Right lobe of liver (tissue), 6 donors: Measurements from ENCODE around the gene CAMKMT. TPM values are rescaled to one million over a fixed set of nuclear protein-coding genes. Genes with fewer than 3 reads are reported as not detected.

Experiments used
- ATAC-seq, 4 donors: fragments of 200-7000 bp; cut with Tn5 transposase; one replicate each; pipeline ENCODE4 v1.9.1; 2020; ENCODE audit warnings: mild to moderate bottlenecking in 4 of 4, moderate library complexity in 4 of 4
- DNase-seq, 3 donors: peaks; one replicate each; pipeline ENCODE4 v3.0.0-alpha.2; 2020
- H3K27ac ChIP-seq, 3 donors: fragments of 200-600 bp; one replicate each; pipeline ENCODE4 v1.8.0; 2022
- H3K27me3 ChIP-seq, 2 donors: fragments of 200-600 bp; one replicate each; pipeline ENCODE4 v1.8.0; 2022
- H3K36me3 ChIP-seq, 4 donors: fragments of 200-600 bp; sonication (generic) in 1 of 4; one replicate each; pipeline versions ENCODE4 v1.5.1 to v1.8.0; 2017 to 2022; ENCODE audit warnings: control low read depth in 1 of 4
- H3K4me1 ChIP-seq, 4 donors: fragments of 200-600 bp; sonication (generic) in 1 of 4; one replicate each; pipeline versions ENCODE4 v1.5.1 to v1.8.0; 2017 to 2022; ENCODE audit warnings: control low read depth in 1 of 4
- H3K4me3 ChIP-seq, 3 donors: fragments of 200-600 bp; one replicate each; pipeline ENCODE4 v1.8.0; 2022
- H3K9me3 ChIP-seq, 4 donors: fragments of 200-600 bp; sonication (generic) in 1 of 4; one replicate each; pipeline versions ENCODE4 v1.5.1 to v1.8.0; 2017 to 2022; ENCODE audit warnings: control low read depth in 1 of 4
- POLR2A ChIP-seq: fragments of 450-650 bp; IDR thresholded peaks from one replicate; pipeline ENCODE4 v1.6.1; 2017; ENCODE audit warnings: antibody characterized with exemption, mild to moderate bottlenecking
- WGBS: methylation state at CpG from one replicate; pipeline ENCODE4 v1.1.6; 2018; ENCODE audit warnings: low coverage, low lambda C conversion rate; ENCODE audit not compliant: insufficient coverage; ENCODE audit errors: missing lambda C conversion rate; 5-methylcytosine and 5-hydroxymethylcytosine counted together
- intact Hi-C, 2 donors: fragments of 100-400 bp; cut with DNase I; formaldehyde crosslinking; loops; one replicate each; pipeline versions ENCODE4 v1.11.2 to v1.14.1; 2022
- total RNA-seq, 6 experiments: library from RNA; depleted of rRNA in 2 of 6; stranded (reverse); fragments of >200 nt in 2 of 6; fragmentation: NEBNext Ultra II Directional in 3 of 6; extraction: Animal tissue kit (Norgen Biotek cat#: 25700) in 3 of 6; gene quantifications; one replicate each; pipeline versions ENCODE4 v1.1.0 to v1.2.4, GENCODE V29; 2016 to 2023
- TF ChIP-seq, protein P1 (sequence below), 4 donors: fragments of 200-600 bp in 3 of 4; fragments of 450-650 bp in 1 of 4; IDR thresholded peaks; one replicate each; pipeline versions ENCODE4 v1.5.1 to v1.8.0; 2016 to 2022; ENCODE audit warnings: antibody characterized with exemption in 4 of 4, mild to moderate bottlenecking in 2 of 4
- donor health status: DM: no; HTN: yes; CAD: no.
- donor health status: DM: no; HTN: no; CAD: no.
- donor health status: DM: no; HTN: no; CAD: no.
- donor health status: DM: no; HTN: yes; CAD: no.
- donor health status: DM: no; HTN: yes; CAD: no.

Gene CAMKMT
- total RNA-seq, 6 experiments from 2014 or later, result 2.0 to 7.4 (median 5.2) TPM

DNA sequence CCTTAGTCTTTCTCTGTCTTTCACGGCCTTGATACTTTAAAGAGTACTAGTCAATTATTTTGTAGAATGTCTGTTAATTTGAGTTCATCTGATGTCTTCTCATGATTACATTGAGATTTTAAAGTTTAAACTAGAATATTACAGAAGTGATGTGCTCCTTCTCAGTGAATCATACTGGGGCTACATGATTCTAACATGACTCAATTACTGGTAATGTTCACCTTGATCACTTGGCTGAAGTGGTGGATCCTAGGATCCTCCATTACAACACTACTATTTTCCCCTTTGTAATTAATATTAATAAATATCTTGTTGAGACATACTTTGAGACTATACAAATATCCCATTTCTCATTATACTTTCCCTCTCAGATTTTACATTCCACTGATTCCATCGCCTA lies 148.5 kb downstream of the CAMKMT start:
- Histone ChIP-seq H3K4me1 (no peaks in the 10 kb centered on the region), H3K27ac (no peak overlapping the region), H3K9me3 (no peaks in the 10 kb centered on the region), H3K4me3 (no peak overlapping the region), H3K36me3 (no peaks in the 10 kb centered on the region), H3K27me3 (no peaks in the 10 kb centered on the region)
- ATAC-seq (no peak), DNase-seq (no peak)
- TF ChIP-seq, protein P1, sequence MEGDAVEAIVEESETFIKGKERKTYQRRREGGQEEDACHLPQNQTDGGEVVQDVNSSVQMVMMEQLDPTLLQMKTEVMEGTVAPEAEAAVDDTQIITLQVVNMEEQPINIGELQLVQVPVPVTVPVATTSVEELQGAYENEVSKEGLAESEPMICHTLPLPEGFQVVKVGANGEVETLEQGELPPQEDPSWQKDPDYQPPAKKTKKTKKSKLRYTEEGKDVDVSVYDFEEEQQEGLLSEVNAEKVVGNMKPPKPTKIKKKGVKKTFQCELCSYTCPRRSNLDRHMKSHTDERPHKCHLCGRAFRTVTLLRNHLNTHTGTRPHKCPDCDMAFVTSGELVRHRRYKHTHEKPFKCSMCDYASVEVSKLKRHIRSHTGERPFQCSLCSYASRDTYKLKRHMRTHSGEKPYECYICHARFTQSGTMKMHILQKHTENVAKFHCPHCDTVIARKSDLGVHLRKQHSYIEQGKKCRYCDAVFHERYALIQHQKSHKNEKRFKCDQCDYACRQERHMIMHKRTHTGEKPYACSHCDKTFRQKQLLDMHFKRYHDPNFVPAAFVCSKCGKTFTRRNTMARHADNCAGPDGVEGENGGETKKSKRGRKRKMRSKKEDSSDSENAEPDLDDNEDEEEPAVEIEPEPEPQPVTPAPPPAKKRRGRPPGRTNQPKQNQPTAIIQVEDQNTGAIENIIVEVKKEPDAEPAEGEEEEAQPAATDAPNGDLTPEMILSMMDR (IDR thresholded peaks at IDR 0.05), result no peak
- TF ChIP-seq POLR2A, result no peak
- intact Hi-C loops, result no loop called here
- WGBS, result 92% methylated on average over 2 of the region's 2 CpGs

- Histone ChIP-seq H3K27me3 (no peaks in the 10 kb centered on the region), H3K9me3 (no peaks in the 10 kb centered on the region), H3K36me3 (no peaks in the 10 kb centered on the region), H3K27ac (no peak overlapping the region), H3K4me3 (no peak overlapping the region), H3K4me1 (no peaks in the 10 kb centered on the region)
- ATAC-seq (no peak), DNase-seq (no peak)
- TF ChIP-seq, protein P1 (IDR thresholded peaks at IDR 0.05), result no peak
- no peak for TF ChIP-seq POLR2A
- WGBS, result 55% methylated on average over 1 of the region's 1 CpG
- intact Hi-C loops, result no loop called here
These were observed 153.7 kb downstream of the CAMKMT start for GRCh38 chr2:44515416-44515815.

GRCh38 chr2:44519026-44519425 lies 157.3 kb downstream of the CAMKMT start:
- peaks cover 0 to 3% (median 0%) of the 10 kb centered on the region in 4 donors for H3K4me1 ChIP-seq
- peaks cover 0 to 6% (median 0%) of the 10 kb centered on the region in 4 donors for H3K9me3 ChIP-seq
- ATAC-seq (no peak), DNase-seq (no peak)
- no peaks in the 10 kb centered on the region for H3K27me3 ChIP-seq
- H3K36me3 ChIP-seq, result no peaks in the 10 kb centered on the region
- no peak overlapping the region for H3K27ac ChIP-seq
- 80% methylated on average over 1 of the region's 1 CpG for WGBS
- no peak for TF ChIP-seq POLR2A
- TF ChIP-seq, protein P1 (IDR thresholded peaks at IDR 0.05), result no peak
- intact Hi-C loops, result no loop called here
- H3K4me3 ChIP-seq, result no peak overlapping the region

GRCh38 chr2:44522846-44523245 lies 161.1 kb downstream of the CAMKMT start:
- Histone ChIP-seq H3K27me3 (no peaks in the 10 kb centered on the region), H3K36me3 (no peaks in the 10 kb centered on the region), H3K27ac (peak overlapping the region in 1 of 3 donors; percentile 81), H3K9me3 (peaks cover 0 to 6% (median 0%) of the 10 kb centered on the region in 4 donors), H3K4me3 (no peak overlapping the region), H3K4me1 (peaks cover 0 to 25% (median 3%) of the 10 kb centered on the region in 4 donors)
- intact Hi-C loops, result no loop called here
- DNase-seq (no peak), ATAC-seq (no peak)
- TF ChIP-seq, protein P1 (IDR thresholded peaks at IDR 0.05), result no peak
- TF ChIP-seq POLR2A, result no peak
